Measurements from ENCODE around the gene CBX1. TPM values are rescaled to one million over a fixed set of nuclear protein-coding genes. Genes with fewer than 3 reads are reported as not detected.

CBX1 gene
- total and polyA plus RNA-seq, 2 experiments from 2014 or later = 127 to 223 TPM

GRCh38 chr17:48058393-48059124 lies 42.7 kb downstream of the CBX1 start:
- Histone ChIP-seq H3K27me3 (ENCODE audit: insufficient read depth) (no peaks in the 10 kb centered on the region), H3K4me2 (no peak overlapping the region), H2AFZ (no peak overlapping the region), H3K36me3 (ENCODE audit: insufficient read depth) (peaks cover 56% of the 10 kb centered on the region), H3K9me2 (ENCODE audit: insufficient read depth) (no peaks in the 10 kb centered on the region), H3K4me1 (ENCODE audit: insufficient read depth) (peaks cover 24% of the 10 kb centered on the region), H3F3A (replicated peaks; ENCODE audit: low read depth) (peaks cover 48% of the 10 kb centered on the region), H3K4me3 (no peak overlapping the region), H4K20me1 (replicated peaks; ENCODE audit: insufficient read depth) (peaks cover 30% of the 10 kb centered on the region), H3K79me2 (replicated peaks; ENCODE audit: insufficient read depth) (peaks cover 51% of the 10 kb centered on the region), H3K27ac (ENCODE audit: low read depth) (0 out of 2 replicates have a peak overlapping the region, but pooled peaks have one; percentile 39)
- ATAC-seq = no peak
- H3K27ac Mint-ChIP-seq = peak overlapping the region; percentile 100
- no peaks in the 10 kb centered on the region for H3K9me3 Mint-ChIP-seq
- peaks cover 82% of the 10 kb centered on the region for H3K36me3 Mint-ChIP-seq (ENCODE audit: low read depth)
- peaks cover 32% of the 10 kb centered on the region for H3K27me3 Mint-ChIP-seq (ENCODE audit: insufficient read depth, low read depth, poor library complexity)
- no peak for TF ChIP-seq STAT1 (IDR thresholded peaks at IDR 0.05; ENCODE audit: unreplicated experiment)
- TF ChIP-seq ETS1 (IDR thresholded peaks at IDR 0.05) = no peak
- no peak for TF ChIP-seq ZNF331 (CRISPR knock-in tag; IDR thresholded peaks at IDR 0.05; ENCODE audit: low read depth)
- no peak for TF ChIP-seq REST (IDR thresholded peaks at IDR 0.05; ENCODE audit: unreplicated experiment)
- no peak for TF ChIP-seq POLR2AphosphoS5 (IDR thresholded peaks at IDR 0.05; ENCODE audit: low read depth)
- no peak for TF ChIP-seq JUNB (IDR thresholded peaks at IDR 0.05; ENCODE audit: unreplicated experiment)
- TF ChIP-seq EZH2phosphoT487 (IDR thresholded peaks at IDR 0.05; ENCODE audit: unreplicated experiment) = no peak
- TF ChIP-seq EZH2 (IDR thresholded peaks at IDR 0.05; ENCODE audit: low read depth, unreplicated experiment) = no peak
- TF ChIP-seq NANOG (IDR thresholded peaks at IDR 0.05; ENCODE audit: borderline replicate concordance) = no peak
- no peak for TF ChIP-seq ZNF114 (CRISPR knock-in tag; IDR thresholded peaks at IDR 0.05)
- no peak for DNase-seq (ENCODE audit: low spot score)
- peaks cover 56% of the 10 kb centered on the region for H3K4me1 Mint-ChIP-seq
- peak overlapping the region; percentile 20; the same call in 1 of the 3 replicates for H3K4me3 Mint-ChIP-seq

- peak overlapping the region; percentile 98; the same call in 2 of the 3 replicates for H3K4me3 Mint-ChIP-seq
- Histone ChIP-seq H3K27ac (ENCODE audit: low read depth) (peak overlapping the region; percentile 99), H3K36me3 (ENCODE audit: insufficient read depth) (peaks cover 46% of the 10 kb centered on the region), H3F3A (replicated peaks; ENCODE audit: low read depth) (peaks cover 53% of the 10 kb centered on the region), H3K4me2 (no peak overlapping the region), H3K4me3 (no peak overlapping the region), H3K27me3 (ENCODE audit: insufficient read depth) (no peaks in the 10 kb centered on the region), H3K4me1 (ENCODE audit: insufficient read depth) (peaks cover 34% of the 10 kb centered on the region), H3K9me2 (ENCODE audit: insufficient read depth) (no peaks in the 10 kb centered on the region), H2AFZ (no peak overlapping the region), H4K20me1 (replicated peaks; ENCODE audit: insufficient read depth) (peaks cover 30% of the 10 kb centered on the region), H3K79me2 (replicated peaks; ENCODE audit: insufficient read depth) (peaks cover 61% of the 10 kb centered on the region)
- H3K9me3 Mint-ChIP-seq = no peaks in the 10 kb centered on the region
- H3K36me3 Mint-ChIP-seq (ENCODE audit: low read depth) = peaks cover 84% of the 10 kb centered on the region
- peaks cover 33% of the 10 kb centered on the region for H3K27me3 Mint-ChIP-seq (ENCODE audit: insufficient read depth, low read depth, poor library complexity)
- DNase-seq (ENCODE audit: low spot score) (no peak), ATAC-seq (no peak)
- peaks cover 65% of the 10 kb centered on the region for H3K4me1 Mint-ChIP-seq
- peak overlapping the region; percentile 100 for H3K27ac Mint-ChIP-seq
- TF ChIP-seq EZH2phosphoT487 (IDR thresholded peaks at IDR 0.05; ENCODE audit: unreplicated experiment) (no peak), CREB1 (CRISPR knock-in tag; IDR thresholded peaks at IDR 0.05; ENCODE audit: low read depth) (no peak), ZNF331 (CRISPR knock-in tag; IDR thresholded peaks at IDR 0.05; ENCODE audit: low read depth) (no peak), NANOG (IDR thresholded peaks at IDR 0.05; ENCODE audit: borderline replicate concordance) (no peak), ZNF114 (CRISPR knock-in tag; IDR thresholded peaks at IDR 0.05) (no peak), STAT1 (IDR thresholded peaks at IDR 0.05; ENCODE audit: unreplicated experiment) (no peak), EZH2 (IDR thresholded peaks at IDR 0.05; ENCODE audit: low read depth, unreplicated experiment) (no peak), POLR2AphosphoS5 (IDR thresholded peaks at IDR 0.05; ENCODE audit: low read depth) (no peak), CTCF (conservative IDR thresholded peaks at IDR 0.05; ENCODE audit: low read depth in 2 of 2) (no peak), ETS1 (IDR thresholded peaks at IDR 0.05) (no peak), JUNB (IDR thresholded peaks at IDR 0.05; ENCODE audit: unreplicated experiment) (no peak)
Measured at GRCh38 chr17:48057626-48058025, 43.7 kb downstream of the CBX1 start.

Data from GM23338 (cell line).